ENCODE data around the gene ABHD1. TPM values are rescaled to one million over a fixed set of nuclear protein-coding genes. Genes with fewer than 3 reads are reported as not detected.

The ABHD1 gene
- total RNA-seq, 1 donor from 2014 or later = not detected

DNA sequence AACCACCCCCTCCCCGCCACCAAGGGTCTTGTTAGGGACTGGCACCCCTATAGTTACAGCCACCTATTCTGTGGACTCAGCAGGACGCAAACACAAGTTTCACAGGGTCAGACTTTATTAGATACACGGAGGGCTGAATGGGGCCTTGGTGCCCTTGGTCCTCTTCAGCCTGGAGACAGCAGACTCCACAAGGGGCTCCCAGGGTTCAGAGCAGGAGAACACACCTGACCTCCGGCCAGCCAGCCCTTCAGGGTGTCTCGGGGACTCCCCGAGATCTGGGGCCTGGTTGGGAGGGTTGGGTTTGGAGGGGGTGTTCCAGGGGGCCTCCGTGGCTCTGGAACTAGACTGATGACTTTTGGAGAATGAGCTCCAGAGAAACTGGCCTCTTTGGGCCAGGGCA, 13.1 kb downstream of the ABHD1 start:
- no peak for ATAC-seq

DNA sequence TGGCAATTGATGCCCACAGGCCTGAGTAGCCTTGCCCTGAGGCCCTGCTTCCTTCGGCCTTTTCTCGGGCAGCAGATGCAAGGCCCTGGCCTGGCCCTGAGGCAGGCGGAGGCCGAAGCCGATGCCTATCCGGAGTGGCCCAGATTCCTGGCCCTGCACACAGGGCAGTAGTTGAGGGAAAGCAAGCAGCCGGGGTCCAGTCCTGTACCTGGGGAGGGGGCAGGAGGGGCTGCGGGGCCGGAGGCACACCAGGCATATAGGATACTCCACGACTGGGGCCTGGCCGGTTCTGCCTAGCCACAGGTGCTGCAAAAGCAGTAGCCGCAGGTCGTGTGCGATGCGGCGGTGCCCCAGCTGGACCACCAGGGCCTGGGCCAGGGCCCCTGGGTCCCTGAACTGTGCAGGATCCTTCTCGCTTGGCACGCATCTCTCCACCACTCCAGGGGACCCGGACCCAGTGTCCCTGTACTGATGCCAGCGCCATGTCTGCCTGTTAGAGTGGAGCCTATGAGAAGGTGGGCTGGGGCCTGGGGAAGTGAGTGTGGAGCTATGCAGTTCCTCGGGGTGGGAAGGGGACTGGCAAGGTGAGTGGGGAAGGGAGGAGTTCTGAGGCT, 13.8 kb downstream of the ABHD1 start:
- ATAC-seq = no peak

DNA sequence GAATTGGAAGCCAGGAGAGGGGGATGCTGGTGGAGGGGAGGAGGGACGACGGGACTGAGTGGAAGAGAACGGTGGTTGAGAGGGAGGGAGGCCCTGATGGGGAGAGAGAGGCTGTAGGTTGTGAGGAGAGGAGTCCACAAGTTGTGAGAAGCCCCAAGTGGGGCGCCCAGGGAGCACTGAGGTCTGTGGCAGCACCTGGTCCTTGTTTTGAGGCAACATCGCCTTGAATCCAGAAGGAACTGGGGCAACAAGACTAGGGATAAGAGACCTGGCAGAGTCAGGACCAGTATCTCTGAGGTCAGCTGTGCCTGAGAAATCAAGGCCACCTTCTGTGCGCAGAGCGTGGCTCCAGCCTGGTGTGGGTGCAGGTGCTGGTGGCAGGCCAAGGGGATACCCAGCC, 14.5 kb downstream of the ABHD1 start:
- ATAC-seq = no peak

DNA sequence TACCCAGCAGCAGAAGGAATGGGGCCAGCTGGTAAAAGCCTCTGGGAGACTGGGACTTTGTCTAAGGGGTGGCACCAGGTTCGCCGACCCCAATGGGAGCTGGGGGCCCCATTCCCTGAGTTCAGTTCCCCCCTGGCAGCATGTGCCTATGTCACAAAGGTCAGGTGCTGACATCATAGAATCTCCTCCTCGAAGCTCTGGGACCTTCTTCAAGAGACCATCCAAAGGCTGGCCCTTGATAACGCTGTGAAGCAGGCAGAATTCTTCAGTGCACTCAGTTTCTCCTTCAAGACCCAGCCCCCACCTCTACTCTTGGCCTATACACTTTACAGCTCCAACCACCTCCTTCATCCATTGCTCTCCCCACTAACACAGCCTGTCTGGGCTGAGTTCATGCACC, 15.7 kb downstream of the ABHD1 start, which contains the start of gene PRR30:
Gene PRR30 (minus strand): TSS at position 101 of the 400 bp plus-strand sequence. CDS start 1,081 bp downstream, outside the sequence.
- no peak for ATAC-seq

DNA sequence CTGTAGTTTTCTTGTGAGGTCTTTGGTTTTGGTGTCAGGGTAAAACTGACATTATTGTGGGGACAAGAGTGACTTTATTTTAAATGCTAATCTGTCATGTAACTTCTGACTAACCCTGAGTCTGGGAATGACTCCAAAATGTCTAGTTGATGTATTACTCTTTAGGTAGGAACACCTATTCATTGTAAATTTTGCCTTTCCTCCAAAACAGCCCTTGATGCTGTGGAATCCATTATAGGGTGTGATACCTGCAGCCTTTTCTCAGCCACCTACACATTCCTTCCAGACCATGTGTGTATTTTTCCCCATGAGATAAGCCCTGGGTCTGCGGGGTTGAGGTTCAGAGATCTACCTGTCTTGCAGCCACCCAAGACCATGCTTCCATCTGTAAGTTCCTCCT, 19.7 kb downstream of the ABHD1 start:
- ATAC-seq = peak; percentile 67

DNA sequence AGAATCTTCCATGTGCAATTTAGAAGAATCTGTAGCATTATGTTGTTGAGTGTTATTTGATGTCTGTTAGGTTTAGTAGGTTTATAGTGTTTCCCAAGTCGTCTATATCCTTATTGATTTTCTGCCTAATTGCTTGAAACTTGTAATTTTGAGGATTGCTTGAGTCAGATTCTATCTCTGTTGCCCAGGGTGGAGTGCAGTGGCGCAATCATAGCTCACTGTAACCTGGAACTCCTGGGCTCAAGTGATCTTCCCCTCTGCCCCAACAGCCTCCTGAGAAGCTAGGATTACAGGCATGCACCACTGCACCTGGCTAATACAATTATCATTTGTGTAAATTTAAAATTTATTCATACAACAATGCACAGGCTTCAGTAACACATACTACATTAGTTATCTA, 22.1 kb downstream of the ABHD1 start:
- no peak for ATAC-seq

DNA sequence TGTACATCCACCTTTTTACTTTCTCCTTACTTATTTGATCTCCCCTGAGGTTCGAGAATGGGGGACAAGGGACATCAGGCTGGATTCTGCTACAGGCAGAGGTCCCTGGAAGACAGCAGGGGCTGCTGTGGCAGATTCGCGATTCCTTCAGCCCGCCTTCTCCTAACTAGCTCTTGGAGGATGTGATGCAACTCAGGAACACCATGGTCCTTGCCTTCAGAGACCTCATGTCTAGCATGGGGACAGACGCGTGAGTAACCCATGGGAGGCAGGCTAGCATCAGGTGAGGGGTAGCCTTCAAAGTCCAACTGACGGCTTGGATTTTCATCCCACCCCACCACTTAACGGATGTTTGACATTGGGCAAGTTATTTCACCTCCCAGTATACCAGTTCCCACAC, 24.3 kb downstream of the ABHD1 start:
- ATAC-seq = no peak

DNA sequence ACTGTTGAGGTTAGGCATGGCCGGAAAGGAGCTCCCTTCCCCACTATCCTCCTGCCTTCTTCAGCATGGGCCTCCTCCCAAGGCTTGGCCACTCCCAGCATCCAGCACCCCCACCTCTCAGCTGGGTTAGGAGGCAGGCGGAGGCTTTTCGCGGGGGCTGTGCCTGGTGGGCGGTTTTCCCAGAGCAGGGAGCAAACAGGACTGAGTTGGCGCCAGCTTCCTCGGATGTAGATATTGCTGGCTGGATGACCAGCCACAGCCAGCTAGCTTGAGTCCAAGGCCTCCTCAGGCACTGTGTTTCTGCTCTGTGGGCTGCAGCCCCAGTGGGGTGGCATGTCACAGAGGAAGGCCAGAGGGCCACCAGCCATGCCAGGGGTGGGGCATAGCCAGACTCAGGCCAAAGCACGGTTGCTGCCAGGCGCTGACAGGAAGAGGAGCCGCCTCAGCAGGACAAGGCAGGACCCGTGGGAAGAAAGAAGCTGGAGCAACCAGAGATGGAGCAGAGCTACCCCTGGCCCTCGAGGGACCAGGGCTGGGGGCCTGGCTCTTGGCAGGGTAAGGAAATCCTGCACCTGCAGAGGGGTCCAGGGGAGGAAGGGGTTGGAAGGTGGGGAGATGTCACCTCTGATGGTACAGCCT, 25.3 kb downstream of the ABHD1 start, which contains the start of gene TCF23:
Gene TCF23 (plus strand): TSS at position 204 of the 639 bp plus-strand sequence. CDS start 130 bp downstream, at position 334.
- peak; percentile 40 for ATAC-seq

DNA sequence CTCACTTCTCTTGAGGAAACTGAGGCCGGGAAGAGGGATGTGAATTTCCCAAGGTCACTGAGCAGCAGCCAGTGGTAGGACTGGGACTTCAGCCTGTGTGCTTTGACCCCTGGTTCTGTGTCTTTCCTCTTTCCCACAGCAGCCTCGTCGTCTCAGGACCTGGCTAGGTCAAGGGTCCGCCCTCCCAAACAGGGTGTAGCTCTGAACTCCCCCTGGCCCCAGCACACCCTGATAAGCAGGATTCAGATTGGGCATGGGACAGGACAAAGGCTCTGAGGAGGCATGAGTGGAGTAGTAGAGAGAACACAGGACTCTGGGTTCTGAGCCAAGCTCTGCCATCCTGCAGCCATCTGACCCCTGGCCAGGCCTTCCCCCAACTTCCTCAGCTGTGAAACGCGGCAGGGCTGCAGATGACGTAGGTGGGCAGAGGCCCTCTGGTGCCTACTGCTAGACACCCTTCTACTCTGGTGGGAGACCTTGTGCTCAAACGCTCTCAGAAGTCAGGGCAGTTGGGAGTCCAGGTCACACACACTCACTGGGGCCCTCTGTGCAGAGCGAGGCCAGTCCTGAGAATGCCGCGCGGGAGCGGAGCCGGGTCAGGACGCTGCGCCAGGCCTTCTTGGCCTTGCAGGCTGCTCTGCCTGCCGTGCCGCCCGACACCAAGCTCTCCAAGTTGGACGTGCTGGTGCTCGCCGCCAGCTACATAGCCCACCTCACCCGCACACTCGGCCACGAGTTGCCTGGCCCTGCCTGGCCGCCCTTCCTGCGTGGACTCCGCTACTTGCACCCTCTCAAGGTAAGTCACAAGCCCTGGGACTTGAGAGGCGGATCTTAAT, 26.2 kb downstream of the ABHD1 start:
- ATAC-seq = no peak

DNA sequence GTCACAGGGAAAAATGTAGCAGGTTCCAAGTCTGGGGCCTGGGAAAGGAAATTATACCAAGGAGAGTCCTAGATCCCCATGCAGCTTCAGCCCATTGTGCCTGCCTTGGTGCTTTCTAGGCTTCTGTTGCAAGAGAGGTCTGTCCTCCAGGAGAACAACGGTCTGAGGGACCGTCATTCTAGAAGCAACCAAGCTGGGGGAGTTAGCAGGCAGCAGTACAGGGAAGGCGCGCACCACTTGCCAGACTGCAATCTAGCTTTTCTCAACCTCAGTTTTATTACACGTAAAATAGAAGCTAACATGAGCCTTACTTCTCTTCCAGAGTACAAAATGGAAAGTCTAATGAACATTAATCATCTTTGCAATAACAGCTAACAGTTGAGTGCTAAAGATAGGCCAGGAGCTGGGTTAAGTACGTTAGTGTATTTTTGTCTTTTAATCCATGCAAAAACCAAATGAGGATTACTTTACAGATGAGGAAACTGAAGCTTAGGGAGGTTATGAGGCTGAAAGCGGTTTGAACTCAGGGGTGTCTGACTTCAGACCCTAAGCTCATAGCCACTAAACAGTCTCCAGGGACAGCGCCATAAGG, 27.1 kb downstream of the ABHD1 start:
- no peak for ATAC-seq

DNA sequence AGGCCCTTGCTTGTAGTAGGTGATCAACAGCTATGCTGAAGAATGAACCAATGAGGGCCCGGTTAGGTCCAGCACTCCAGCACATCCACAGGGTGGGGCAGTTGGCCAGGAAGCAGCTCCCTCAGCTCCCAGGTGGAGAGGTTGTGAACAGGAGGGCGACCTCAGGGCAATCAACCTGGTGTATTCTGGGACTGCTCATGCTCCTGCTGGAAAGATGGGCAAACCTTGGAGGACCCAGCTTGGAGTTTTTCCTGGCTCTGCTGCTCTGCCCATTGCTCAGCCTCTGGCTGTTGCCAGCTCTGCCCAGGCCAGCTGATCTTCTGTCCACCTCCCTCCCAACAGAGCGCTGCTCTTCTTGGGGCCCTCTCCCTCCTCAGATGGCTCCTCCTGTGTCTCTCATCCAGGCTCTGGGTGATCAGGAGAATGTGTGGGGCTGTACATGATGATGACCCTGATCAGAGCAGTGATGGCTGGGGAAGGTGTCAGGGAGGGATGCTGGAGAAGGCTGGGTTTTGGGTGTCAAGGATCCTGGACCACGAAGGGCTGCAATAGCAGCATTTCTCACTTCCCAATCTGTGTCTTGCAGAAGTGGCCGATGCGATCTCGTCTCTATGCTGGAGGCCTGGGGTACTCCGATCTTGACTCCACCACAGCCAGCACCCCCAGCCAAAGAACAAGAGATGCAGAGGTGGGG, 28.6 kb downstream of the ABHD1 start:
- no peak for ATAC-seq

DNA sequence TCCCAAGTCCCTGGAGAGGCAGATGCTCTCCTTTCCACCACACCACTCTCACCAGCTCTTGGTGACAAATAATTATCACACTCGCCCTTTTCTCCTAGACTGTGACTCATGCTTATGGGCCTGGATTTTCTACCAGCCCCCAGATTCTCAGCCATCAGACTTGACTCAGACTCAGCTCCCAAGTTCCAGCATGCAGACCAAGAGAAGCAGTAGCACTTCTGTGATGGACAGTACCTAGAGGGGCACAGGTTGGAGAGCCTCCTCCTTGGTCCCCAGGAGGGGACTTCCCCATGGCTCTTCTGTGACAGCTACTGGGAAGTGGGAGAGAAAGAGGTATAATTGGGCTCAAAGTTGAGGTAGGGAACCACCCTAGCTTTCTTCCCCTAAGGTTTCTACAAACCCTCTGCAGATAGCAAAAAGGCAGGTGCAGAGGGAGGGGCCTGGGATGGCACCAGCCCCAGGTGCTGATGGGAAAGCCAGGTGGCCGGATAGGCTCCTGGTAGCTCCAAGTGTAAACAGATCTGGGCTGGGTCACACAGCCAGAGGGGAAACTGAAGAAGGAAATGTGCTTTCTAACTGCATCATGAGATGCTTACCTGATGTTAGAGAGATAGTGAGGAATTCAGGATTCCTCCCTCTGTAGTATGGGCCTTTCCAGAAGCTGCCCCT, 29.3 kb downstream of the ABHD1 start:
- ATAC-seq = no peak

DNA sequence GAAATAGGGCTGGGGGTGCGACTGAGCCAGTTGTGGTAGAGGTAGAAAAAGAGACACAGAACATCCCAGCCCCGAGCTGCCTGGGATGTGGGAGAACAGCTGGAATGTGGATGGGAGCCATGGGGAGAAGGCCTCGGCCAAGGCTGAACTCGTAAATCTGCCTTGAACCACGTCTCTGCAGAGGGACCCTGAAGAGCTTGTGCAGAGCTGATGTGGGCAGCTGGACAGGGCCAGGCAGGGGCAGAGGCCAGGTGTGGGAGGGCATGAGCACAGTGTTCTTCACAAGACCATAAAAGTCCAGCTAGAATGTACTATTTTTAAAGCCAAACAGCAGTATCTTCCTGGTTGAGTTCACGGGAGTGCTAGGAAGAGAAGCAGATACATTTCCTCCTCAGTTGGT, 30.9 kb downstream of the ABHD1 start:
- no peak for ATAC-seq

DNA sequence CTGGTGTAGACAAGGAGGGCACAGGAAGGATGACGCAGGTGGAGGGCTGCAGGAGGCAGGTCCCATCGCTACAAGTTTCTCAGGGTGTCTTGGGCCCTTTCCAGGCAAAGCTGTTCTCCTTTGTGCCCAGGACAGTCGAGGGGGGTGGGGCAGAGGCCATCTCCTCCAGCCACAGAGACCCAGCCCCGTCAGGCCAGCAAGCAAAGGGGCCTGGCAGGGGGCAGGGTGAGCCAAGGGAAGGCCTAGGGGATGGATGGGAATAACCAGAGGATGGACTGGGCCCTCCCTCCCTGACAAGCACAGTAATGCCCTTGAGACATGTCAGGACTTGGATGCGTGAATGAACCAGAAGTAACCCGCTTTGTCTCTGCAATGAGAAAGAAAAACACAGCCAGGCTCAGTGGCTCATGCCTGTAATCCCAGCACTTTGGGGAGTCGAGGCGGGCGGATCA, 31.5 kb downstream of the ABHD1 start:
- ATAC-seq = peak; percentile 44

DNA sequence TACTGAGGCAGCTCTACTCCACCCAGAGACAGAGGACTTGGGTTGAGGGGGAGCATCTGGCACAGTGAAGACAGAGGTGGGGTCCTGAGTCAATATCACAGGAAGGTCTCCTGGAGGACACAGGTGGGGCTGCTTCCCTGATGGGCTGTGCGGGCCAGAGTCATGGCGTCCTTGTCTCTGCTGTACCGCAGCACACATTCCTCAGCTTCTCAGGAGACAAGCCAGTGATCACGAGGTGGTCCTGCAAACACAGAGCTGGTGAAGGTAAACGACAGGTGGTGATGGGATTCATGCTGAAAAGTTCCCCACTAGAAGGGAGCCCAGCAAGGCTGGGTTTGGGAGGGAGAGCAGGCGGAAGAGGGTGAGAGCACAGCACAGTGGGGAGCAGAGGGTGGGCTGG, 34.9 kb downstream of the ABHD1 start:
- no peak for ATAC-seq

DNA sequence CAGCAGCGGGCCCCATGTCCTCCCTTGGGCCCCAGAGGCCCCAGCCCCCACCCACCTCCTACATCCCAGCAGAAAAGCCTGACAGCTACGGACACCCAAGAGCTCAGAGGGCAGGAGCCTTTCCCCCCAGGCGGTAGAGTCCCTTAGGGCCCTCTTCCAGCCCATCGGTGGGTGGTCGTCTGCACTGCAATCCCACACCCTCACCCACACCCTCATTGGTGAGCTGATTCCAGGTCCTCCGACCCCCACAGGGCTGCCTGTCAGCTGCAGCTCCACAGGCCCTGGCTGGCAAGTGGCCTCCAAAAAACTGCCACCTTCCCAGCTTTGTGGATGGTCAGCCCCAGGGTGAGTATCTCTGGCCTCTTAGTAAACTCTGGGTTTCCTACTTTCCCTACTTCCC, 35.7 kb downstream of the ABHD1 start:
- ATAC-seq = no peak

DNA sequence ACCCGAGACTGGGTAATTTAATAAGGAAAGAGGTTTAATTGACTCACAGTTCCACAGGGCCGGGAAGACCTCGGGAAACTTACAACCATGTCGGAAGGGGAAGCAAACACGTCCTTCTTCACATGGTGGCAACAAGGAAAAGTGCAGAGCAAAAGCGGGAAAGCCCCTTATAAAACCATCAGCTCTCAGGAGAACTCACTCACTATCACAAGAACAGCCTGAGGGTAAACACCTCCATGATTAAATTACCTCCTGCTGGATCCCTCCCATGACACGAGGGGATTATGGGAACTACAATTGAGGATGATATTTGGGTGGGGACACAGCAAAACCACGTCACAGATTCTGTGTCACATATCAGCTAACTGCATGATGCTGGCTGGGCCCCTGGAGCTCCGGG, 36.6 kb downstream of the ABHD1 start:
- ATAC-seq = no peak

DNA sequence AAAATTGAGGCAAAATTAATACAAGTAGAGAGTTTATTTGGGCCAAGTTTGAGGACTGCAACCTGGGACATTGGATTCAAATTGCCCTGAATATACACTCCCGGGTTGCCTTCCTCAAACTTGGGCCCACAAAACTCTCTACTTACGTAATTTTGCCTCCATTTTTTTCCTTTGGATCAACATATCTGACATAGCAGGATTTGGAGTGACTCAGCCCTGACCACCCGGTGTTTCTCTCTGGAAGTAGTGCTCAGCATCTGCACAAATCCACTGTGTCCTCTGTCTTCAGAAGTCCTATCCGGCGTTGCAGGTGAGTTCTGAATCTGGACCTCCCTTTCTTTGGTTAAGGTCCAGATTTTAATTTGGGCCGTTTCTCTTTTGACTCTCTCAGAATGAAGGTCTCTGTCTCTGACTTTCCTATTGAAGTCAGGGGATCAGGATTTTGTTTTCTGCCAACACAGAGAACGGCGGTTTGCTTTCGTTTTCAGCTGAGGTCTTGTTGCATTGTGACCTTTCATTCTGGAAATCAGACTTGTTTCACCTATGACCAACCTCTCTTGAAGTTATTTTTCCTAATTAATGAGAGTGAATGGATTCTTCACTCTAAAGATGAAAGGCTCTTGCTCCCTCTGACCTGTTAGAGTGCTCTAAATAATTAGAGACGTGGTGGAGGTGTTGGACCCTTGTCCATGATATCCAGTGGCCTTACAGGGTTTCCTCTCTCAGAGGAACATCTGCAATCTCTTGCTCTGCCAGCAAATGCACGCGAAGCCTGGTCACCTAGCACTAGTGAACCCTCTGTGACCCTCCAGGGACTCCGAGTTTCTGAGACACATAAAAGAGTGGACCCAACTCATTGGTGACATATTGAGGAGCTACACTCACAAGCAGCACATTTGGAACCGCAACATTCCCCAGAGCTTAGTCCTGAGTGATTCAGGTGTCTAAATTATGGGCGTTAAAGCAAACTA, 38.8 kb downstream of the ABHD1 start:
- no peak for ATAC-seq

DNA sequence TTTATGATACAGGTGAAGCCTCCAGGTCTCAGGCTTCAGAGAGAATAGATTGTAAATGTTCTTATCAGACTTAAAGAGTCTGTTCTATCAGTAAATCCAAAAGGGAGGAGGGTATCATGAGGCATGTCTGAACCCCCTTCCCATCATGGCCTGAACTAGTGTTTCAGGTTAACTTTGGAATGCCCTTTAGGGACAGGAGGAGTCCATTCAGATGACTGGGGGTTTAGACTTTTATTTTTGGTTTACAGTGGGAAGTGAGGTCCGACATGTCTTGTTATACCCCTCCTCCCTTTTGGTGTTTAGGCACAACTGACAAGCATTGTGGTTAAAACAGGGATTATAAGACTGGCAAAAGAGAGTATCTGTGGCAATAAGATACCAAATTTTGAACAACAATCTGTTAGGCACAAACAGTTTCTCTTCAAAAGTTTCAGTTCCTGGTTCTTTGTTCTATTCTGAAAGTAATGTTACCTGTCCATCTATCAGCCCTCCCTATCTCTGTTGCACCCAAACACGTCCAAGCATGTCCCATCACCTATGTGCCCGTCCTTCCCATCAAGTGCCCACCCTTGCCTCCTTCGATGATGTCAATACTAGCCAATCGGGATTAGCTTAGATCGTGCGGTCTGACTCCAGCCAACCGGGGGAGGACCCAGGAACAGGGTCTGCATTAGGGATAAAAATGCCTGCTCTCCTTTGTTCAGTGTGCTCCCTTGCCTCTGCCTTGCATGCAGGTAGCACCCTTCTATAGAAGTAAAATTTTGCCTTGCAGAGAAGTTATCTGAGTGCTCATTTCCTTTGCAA, 41.5 kb downstream of the ABHD1 start:
- no peak for ATAC-seq
